Thyroid gland (tissue), 4 donors: ENCODE measurements around the gene JMJD1C.

Experiments used
- CTCF ChIP-seq, 6 experiments: fragments of 200-600 bp in 3 of 6; fragments of 450-650 bp in 3 of 6; sonication (generic) in 3 of 6; IDR thresholded peaks; one replicate each; pipeline ENCODE4 v1.5.1; 2016 to 2019; ENCODE audit warnings: antibody characterized with exemption in 6 of 6, mild to moderate bottlenecking in 2 of 6, inconsistent platforms in 1 of 6, moderate library complexity in 1 of 6
- POLR2A ChIP-seq, 2 donors: fragments of 450-650 bp; IDR thresholded peaks; one replicate each; pipeline ENCODE4 v1.6.1; 2017; ENCODE audit warnings: antibody characterized with exemption in 2 of 2, mild to moderate bottlenecking in 2 of 2, moderate library complexity in 1 of 2

- TF ChIP-seq CTCF (IDR thresholded peaks at IDR 0.05) (no peak), POLR2A (IDR thresholded peaks at IDR 0.05) (no peak)
Measured at GRCh38 chr10:63384675-63385074, 81.1 kb downstream of the JMJD1C start.
